GM21360 (cell line): ENCODE data around the gene GRHL3.
A peak's percentile ranks its signal among the peaks of the same experiment; 100 is the strongest.

Experiments
- ATAC-seq: cut with Tn5 transposase; IDR thresholded peaks from one replicate; pipeline ENCODE4 v1.9.1; 2021; ENCODE audit warnings: mild to moderate bottlenecking, moderate library complexity; ENCODE audit not compliant: unreplicated experiment

GRHL3 gene

DNA sequence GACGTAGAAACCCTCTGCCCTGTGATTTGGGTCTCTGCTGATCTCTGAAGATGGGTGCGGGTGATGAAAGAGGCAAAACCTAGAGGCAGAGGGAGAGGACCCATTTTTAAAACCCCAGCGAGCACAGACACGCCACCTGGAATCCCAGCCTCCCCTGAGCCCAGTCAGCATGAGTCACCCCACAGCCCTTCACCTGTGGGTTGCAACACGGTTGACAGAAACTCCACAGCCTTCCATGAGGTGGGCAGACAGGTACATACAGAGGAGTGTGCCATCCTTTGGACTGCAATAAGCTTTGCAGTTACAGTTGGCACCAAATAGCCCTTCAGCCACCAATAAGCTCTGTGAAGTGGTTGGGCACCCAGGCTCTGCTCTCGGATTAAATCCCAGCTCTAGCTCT lies 2.1 kb upstream of the GRHL3 start:
- ATAC-seq = no peak

GRCh38 chr1:24317956-24318614 lies 1.1 kb upstream of the GRHL3 start:
- ATAC-seq = no peak

DNA sequence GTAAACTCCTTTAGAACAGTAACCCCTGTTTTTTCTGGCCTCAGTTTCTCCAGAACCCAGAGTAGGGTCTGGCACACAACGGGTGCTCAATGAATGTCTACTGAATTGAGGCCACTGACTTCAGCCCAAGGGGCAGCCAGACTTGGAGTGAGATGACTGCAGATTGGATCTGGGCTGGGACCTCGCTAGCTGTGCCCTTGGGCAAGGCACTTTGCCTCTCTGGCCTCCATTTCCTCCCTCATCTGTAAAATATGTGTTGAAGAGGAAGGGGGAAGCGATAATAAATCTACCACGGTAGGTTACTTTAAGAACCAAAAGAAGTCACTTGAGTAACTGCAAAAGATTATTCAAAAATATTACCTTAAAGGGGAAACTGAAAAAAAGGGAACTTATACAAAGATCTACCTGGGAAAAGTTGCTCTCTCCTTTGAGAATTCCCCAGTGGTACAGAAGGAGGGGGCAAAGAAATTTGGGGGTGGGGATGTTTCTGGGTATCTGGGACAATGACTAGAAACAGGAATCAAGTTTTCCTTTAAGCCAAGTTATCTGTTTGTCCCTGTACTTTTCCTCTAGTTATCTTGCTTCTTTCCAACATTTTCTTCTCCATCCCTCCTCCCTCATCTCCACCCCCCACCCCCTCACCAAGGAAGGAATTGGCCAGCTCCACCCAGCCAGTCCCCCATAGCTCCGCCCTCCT lies 394 bp upstream of the GRHL3 start:
- no peak for ATAC-seq

- ATAC-seq = no peak
These were observed 805 bp downstream of the GRHL3 start for GRCh38 chr1:24319962-24320361.

GRCh38 chr1:24321126-24321525 lies 2.0 kb downstream of the GRHL3 start:
- no peak for ATAC-seq

- peak; percentile 50 for ATAC-seq
These were observed 2.7 kb downstream of the GRHL3 start for GRCh38 chr1:24321697-24322469.

DNA sequence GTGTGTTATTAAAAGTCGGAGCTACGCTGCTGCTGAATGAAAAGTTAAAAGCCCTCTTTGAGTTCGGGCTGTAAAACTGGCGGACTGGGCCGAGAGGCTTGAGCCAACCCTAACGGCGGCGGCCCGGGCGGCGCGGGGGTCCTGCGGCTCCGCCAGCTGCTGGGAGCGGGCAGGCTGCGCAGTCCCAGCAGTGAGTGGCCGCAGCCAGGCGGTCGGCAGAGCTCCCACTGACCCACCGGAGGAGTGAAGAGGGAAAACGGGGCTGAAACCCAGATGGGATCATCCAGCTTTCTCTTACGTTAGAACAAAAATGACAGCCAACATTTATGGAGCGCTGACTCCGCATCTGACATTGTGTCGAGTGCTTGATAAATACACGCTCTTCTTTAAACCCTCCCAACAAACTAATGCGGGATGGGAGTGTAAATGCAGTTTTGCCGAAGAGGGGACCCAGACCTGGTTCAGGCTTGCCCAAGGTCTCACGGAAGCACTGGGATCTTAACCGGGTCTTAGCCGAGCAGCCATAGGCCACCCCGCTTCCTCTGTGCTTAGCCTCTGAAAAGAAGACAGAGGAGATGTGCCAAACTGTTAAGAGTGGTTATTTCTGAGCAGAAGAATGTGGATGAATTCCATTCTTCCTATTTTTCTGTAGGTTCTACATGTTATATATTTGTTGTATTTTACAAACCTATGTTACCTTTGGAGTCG lies 3.5 kb downstream of the GRHL3 start:
- ATAC-seq = no peak

GRCh38 chr1:24323281-24323680 lies 4.1 kb downstream of the GRHL3 start:
- no peak for ATAC-seq

- no peak for ATAC-seq
These were observed 5.7 kb downstream of the GRHL3 start for GRCh38 chr1:24324903-24325302.

GRCh38 chr1:24325587-24326449 lies 6.7 kb downstream of the GRHL3 start:
- no peak for ATAC-seq

GRCh38 chr1:24327486-24327885 lies 8.3 kb downstream of the GRHL3 start:
- ATAC-seq = no peak

DNA sequence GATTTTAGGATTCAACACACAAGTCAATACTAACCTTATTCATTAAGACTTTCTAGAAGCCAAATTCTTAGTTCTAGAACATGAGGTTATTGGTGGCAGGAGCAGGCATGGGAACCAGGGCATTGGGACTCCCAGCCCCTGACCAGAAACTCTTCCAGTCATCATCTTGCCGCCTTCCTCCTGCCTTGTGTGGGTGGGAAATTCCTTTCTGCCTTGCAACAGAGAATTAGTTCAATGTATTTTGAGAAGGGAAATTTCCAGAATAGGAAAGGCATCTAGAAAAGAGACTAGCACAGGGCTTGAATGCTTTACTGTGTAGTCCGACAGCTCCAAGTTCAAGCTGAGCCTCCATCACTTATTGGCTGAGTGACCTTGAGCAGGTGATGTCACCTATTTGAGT lies 8.7 kb downstream of the GRHL3 start:
- no peak for ATAC-seq

DNA sequence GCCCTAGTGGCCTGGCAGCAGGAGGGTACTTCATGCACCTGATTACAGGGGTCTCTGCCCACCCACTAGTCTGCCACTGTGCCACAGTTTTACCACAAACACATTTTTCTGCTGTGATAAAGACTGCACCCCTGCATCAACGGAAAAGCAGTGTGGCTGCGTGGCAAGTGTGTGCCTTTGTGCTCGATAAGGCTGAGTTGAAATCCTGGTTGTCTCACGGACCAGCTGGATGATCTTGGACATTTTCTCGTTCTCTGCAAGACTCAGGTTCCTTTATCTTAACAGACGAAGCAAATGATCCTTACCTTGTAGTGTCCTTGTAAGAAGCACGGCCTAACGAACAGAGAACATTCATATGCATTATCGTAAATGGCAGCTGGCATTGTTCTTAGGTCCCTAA lies 10.2 kb downstream of the GRHL3 start:
- ATAC-seq = no peak

GRCh38 chr1:24329797-24330543 lies 10.8 kb downstream of the GRHL3 start:
- no peak for ATAC-seq

DNA sequence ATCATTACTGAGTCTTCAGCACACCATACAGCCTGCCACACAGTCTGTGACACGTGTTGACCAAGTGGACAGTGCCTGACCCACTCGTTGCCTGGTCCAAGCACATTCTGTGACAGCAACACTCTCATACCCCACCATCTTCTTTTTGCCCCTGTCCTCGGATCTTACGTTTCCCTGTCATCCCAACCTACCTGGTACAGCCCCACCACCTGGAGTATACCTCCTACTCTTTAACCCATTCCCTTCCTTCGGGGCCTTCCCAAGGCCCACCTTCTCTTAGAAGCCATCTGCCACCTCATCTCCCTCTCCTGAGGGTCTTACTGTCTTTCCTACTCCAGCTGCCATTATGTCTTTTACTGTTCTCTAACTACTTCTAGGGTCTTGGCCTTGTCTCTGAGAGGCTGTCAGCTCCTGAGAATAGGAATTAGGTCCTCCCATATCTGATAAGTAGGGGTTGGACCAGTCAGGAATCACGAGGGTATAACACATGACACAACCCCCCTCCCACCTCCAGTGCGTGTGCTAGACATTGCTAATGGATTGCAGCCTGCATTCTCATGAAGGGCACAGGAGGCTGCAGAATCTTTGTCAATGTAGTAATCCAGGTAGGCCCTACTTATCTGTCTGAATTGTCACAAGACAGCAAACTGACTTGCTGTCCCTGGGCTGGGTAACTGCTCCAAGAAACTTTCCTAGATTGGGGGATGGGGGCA lies 13.0 kb downstream of the GRHL3 start:
- ATAC-seq = no peak

GRCh38 chr1:24336075-24336474 lies 16.9 kb downstream of the GRHL3 start:
- no peak for ATAC-seq

GRCh38 chr1:24337455-24337854 lies 18.3 kb downstream of the GRHL3 start:
- ATAC-seq = no peak

DNA sequence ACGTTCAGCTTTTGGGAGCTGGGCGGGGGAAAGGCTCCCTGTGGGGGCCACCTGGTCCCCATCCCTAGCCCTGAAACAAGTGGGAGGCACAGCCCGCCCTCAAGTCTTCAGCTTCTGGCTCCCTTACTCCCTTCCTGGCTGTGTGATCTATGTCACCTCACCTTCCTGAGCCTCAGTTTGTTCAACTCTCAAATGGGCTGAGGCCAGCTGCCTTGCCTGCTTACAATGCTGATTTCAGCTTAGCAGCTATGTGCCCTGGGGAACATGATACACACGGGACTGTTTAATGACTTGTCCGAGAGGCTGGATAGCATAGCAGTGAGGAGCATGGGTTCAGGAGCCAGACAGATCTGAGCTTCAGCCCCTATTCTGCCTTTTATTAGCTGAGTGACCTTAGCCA lies 19.3 kb downstream of the GRHL3 start:
- no peak for ATAC-seq

DNA sequence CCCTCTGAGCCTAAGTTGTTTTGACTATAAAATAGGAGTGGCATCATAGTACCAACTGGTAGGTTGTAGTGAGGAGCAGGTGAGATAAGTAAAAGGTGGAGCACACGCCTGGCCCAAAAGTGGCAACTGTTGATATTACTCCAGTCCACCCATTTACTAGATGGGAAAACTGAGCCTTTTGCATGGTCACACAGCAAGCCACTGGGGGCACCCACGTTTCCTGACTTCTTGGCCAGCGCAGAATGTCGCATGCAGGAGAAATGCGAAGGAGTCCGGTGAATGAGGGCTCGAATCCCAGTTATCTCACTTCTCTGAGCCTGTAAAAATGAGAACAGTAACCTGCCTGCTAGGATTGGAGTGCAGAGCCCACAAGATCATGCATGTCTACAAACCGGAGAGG lies 20.8 kb downstream of the GRHL3 start:
- no peak for ATAC-seq
